ENCODE data around the gene RHO. TPM values are rescaled to one million over a fixed set of nuclear protein-coding genes. Genes with fewer than 3 reads are reported as not detected.

The RHO gene
- total RNA-seq, 1 donor from 2014 or later, result not detected

DNA sequence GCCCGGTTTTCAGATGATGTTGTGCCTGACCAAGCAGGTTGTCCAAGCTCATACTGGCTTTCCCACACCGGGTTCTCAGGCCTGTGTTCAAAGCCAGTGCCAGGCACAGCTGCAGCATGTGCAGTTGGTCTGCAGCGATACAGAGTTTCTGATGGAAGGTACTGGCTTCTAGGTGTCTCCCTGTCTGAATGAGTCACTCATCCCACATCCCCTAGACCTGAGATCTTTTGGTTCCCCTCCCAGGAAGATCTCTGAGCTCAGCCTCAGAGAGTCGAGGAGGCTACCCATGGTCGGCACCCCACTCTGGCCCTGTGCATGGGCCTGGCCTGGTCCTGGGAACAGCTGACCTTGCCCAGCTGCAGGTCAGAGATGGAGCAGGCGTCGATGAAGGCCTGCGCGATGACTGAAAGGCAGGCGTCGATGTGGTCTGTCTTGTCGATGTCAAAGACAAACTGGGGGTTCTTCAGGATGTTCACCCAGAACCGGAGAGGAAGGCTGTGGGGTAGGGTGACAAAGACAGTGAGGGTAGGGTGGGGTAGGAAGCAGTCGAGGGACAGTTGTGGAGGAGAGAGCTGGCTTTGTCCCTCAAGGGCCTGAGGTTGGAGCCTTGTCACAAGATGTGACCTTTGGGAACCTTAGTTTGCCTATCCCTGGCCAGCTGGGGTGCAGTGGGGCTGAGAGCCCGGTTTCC is 29.8 kb downstream of the RHO start:
- TF ChIP-seq, protein P1, sequence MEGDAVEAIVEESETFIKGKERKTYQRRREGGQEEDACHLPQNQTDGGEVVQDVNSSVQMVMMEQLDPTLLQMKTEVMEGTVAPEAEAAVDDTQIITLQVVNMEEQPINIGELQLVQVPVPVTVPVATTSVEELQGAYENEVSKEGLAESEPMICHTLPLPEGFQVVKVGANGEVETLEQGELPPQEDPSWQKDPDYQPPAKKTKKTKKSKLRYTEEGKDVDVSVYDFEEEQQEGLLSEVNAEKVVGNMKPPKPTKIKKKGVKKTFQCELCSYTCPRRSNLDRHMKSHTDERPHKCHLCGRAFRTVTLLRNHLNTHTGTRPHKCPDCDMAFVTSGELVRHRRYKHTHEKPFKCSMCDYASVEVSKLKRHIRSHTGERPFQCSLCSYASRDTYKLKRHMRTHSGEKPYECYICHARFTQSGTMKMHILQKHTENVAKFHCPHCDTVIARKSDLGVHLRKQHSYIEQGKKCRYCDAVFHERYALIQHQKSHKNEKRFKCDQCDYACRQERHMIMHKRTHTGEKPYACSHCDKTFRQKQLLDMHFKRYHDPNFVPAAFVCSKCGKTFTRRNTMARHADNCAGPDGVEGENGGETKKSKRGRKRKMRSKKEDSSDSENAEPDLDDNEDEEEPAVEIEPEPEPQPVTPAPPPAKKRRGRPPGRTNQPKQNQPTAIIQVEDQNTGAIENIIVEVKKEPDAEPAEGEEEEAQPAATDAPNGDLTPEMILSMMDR (IDR thresholded peaks at IDR 0.05; ENCODE audit: insufficient read depth, low read length, severe bottlenecking), result no peak
- no peak for DNase-seq (ENCODE audit: low read depth)
- H3K36me3 ChIP-seq (ENCODE audit: control insufficient read depth, insufficient read depth, low read length), result no peaks in the 10 kb centered on the region
- no peaks in the 10 kb centered on the region for H3K27me3 ChIP-seq (ENCODE audit: control insufficient read depth, insufficient read depth, low read length)
- H3K4me3 ChIP-seq (ENCODE audit: low read depth, low read length), result no peak overlapping the region
- no peak for FAIRE-seq

DNA sequence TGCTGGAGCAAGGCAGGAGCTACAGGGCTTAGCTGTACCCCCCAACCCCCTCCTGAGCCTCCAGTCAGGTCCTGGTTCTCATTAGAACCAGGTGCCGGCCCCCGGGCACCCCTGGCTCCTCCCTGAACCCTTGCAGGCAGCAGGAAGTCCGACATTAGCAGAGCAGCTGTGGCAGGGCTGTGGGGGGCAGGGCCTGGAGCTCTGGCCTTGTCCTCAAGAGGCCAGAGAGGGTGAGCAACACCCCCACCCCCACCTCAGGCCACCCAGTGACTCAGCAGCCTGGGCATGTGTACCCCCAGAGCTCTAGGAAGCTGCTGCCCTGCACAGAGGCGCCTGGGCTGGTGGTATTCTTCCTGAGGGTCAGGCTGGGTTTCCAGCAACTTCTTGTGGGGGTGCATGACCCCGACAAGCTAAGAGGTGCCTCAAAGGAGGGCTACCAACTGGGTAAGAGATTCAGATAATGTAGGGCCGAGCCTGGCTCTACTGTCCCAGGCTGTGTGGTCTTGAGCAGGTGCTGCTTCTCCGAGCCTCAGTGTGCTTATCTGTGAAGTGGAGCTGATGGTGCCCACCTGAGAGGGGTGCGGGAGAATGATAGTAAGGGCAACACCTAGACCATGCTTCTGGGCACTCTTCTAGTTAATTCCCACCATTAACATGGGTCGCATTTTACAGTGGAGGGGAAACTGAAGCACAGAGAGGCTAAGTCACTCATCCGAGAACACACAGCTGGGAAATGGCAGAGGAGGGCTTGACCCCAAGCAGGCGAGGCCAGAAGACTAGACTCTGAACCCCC is 30.5 kb downstream of the RHO start:
- H3K36me3 ChIP-seq (ENCODE audit: control insufficient read depth, insufficient read depth, low read length), result no peaks in the 10 kb centered on the region
- H3K27me3 ChIP-seq (ENCODE audit: control insufficient read depth, insufficient read depth, low read length), result no peaks in the 10 kb centered on the region
- FAIRE-seq (no peak), DNase-seq (ENCODE audit: low read depth) (no peak)
- no peak overlapping the region for H3K4me3 ChIP-seq (ENCODE audit: low read depth, low read length)
- TF ChIP-seq, protein P1 (IDR thresholded peaks at IDR 0.05; ENCODE audit: insufficient read depth, low read length, severe bottlenecking), result no peak

DNA sequence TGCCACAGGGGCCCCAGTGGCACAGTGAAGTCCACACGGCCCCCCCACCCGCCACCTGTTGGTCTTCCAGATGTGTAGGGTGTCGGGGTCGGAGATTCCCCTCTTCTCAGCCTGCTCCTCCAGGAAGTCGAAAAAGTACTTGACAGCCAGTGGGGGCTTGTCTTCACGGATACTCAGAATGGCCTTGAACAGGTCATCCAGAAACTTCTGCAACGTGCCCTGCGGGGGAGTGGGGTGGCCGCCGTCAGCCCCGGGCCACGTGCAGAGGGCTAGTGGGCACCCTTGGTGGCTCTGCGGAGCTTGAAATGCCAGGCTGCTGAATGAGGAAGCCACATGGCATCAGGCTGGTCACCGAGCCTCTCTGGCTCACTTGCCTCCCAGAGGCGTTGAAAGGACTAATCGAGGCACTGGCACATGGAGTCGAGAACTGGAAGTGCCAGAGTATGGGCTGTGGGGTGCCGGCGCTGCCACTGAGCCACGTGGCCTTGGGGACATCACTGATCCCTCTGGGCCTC is 31.2 kb downstream of the RHO start:
- FAIRE-seq (no peak), DNase-seq (ENCODE audit: low read depth) (no peak)
- Histone ChIP-seq H3K4me3 (ENCODE audit: low read depth, low read length) (no peak overlapping the region), H3K36me3 (ENCODE audit: control insufficient read depth, insufficient read depth, low read length) (no peaks in the 10 kb centered on the region), H3K27me3 (ENCODE audit: control insufficient read depth, insufficient read depth, low read length) (no peaks in the 10 kb centered on the region)
- TF ChIP-seq, protein P1 (IDR thresholded peaks at IDR 0.05; ENCODE audit: insufficient read depth, low read length, severe bottlenecking), result no peak

DNA sequence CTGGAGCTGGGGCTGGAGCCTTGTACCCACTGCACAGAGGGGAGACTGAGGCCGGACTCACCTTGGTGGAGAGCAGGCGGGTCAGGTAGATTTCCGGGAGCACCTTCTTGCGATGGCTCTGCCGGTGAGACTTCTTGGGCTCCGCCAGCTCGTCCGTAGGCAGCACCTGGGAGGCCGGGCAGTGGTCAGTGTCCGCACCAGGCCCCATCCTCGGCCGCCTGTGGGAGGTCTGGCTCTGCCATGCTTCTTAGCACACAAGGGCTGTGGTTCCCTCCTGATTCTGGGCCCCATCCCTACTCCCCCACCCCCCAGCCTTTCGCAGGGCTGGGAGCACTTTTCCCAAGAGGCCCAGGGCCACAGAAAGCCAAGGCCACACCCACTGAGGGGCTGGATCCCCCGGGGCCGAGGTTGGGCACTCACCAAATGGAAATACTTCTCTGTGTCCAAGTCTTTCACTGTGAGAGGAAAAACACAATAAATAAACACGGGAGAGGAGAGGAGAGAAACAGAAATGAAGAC is 31.9 kb downstream of the RHO start:
- no peaks in the 10 kb centered on the region for H3K27me3 ChIP-seq (ENCODE audit: control insufficient read depth, insufficient read depth, low read length)
- H3K36me3 ChIP-seq (ENCODE audit: control insufficient read depth, insufficient read depth, low read length), result no peaks in the 10 kb centered on the region
- TF ChIP-seq, protein P1 (IDR thresholded peaks at IDR 0.05; ENCODE audit: insufficient read depth, low read length, severe bottlenecking), result no peak
- H3K4me3 ChIP-seq (ENCODE audit: low read depth, low read length), result no peak overlapping the region
- FAIRE-seq (no peak), DNase-seq (ENCODE audit: low read depth) (no peak)

DNA sequence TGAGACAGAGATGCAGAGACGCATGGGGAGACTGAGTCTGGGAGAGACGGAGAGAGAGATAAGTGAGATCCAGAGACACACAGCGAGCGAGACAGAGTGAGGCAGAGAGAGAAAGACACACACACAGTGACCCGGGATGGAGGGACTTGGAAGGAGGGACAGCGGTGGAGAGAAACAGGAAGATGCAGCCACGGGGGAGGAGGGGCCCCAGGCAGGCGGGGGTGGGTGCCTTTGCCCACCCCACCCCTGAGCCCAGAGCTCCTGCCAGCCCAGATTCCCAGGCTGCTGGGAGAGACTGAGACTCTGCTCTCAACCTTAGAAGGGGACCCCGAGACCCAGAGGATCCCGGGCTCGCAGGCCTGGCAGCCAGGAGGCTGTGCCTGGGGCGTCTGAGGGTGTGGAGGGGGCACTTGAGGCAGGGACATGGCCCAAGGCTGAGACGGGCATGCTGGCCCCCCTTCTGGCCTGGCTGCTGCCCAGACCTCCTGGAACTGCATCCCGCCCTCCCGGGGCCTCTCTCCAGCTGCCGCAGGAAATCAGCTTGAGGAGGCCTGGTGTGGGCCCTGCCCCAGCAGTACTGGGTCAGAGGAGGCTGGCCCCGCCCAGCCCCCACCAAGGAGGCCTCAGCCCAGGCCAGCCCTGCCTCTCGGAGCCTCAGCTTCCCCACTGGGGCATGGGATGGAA is 32.6 kb downstream of the RHO start:
- Histone ChIP-seq H3K36me3 (ENCODE audit: control insufficient read depth, insufficient read depth, low read length) (no peaks in the 10 kb centered on the region), H3K4me3 (ENCODE audit: low read depth, low read length) (no peak overlapping the region), H3K27me3 (ENCODE audit: control insufficient read depth, insufficient read depth, low read length) (no peaks in the 10 kb centered on the region)
- FAIRE-seq, result no peak
- no peak for DNase-seq (ENCODE audit: low read depth)
- TF ChIP-seq, protein P1 (IDR thresholded peaks at IDR 0.05; ENCODE audit: insufficient read depth, low read length, severe bottlenecking), result no peak

Measured in bronchial epithelial cell (primary cell).